ENCODE results near the gene GPR75.

GPR75 gene

GRCh38 chr2:53859206-53860181 lies at the start of gene GPR75:
Gene GPR75, minus strand, starts transcription at chr2:53859967. Its CDS starts 5,211 bp downstream, at chr2:53854756.
- peak; percentile 56 for DNase-seq (ENCODE audit: low spot score)

GRCh38 chr2:53907582-53907981 lies 47.8 kb upstream of the GPR75 start:
- DNase-seq (ENCODE audit: low spot score): no peak

GRCh38 chr2:53905396-53905795 lies 45.6 kb upstream of the GPR75 start:
- DNase-seq (ENCODE audit: low spot score): no peak

GRCh38 chr2:53903011-53903410 lies 43.2 kb upstream of the GPR75 start:
- no peak for DNase-seq (ENCODE audit: low spot score)

GRCh38 chr2:53901192-53901591 lies 41.4 kb upstream of the GPR75 start:
- no peak for DNase-seq (ENCODE audit: low spot score)

- no peak for DNase-seq (ENCODE audit: low spot score)
Measured at GRCh38 chr2:53896864-53897263, 37.1 kb upstream of the GPR75 start.

GRCh38 chr2:53886406-53887280 lies 26.9 kb upstream of the GPR75 start:
- DNase-seq (ENCODE audit: low spot score): peak; percentile 38

GRCh38 chr2:53884883-53885282 lies 25.1 kb upstream of the GPR75 start:
- no peak for DNase-seq (ENCODE audit: low spot score)

- no peak for DNase-seq (ENCODE audit: low spot score)
Measured at GRCh38 chr2:53881986-53882385, 22.2 kb upstream of the GPR75 start.

- no peak for DNase-seq (ENCODE audit: low spot score)
Measured at GRCh38 chr2:53881360-53881759, 21.6 kb upstream of the GPR75 start.

GRCh38 chr2:53880756-53881155 lies 21.0 kb upstream of the GPR75 start:
- DNase-seq (ENCODE audit: low spot score): no peak

- DNase-seq (ENCODE audit: low spot score): no peak
Measured at GRCh38 chr2:53877556-53877955, 17.8 kb upstream of the GPR75 start.

- DNase-seq (ENCODE audit: low spot score): no peak
Measured at GRCh38 chr2:53877112-53877511, 17.3 kb upstream of the GPR75 start.

GRCh38 chr2:53874401-53874950 lies 14.7 kb upstream of the GPR75 start:
- no peak for DNase-seq (ENCODE audit: low spot score)

GRCh38 chr2:53867773-53868172 lies 8.0 kb upstream of the GPR75 start:
- no peak for DNase-seq (ENCODE audit: low spot score)

GRCh38 chr2:53867169-53867568 lies 7.4 kb upstream of the GPR75 start:
- DNase-seq (ENCODE audit: low spot score): no peak

GRCh38 chr2:53865962-53866361 lies 6.2 kb upstream of the GPR75 start:
- DNase-seq (ENCODE audit: low spot score): no peak

- DNase-seq (ENCODE audit: low spot score): no peak
Measured at GRCh38 chr2:53865264-53865663, 5.5 kb upstream of the GPR75 start.

- no peak for DNase-seq (ENCODE audit: low spot score)
Measured at GRCh38 chr2:53863538-53864227, 3.9 kb upstream of the GPR75 start.

- no peak for DNase-seq (ENCODE audit: low spot score)
Measured at GRCh38 chr2:53861824-53862223, 2.1 kb upstream of the GPR75 start.

GRCh38 chr2:53856272-53856671 lies 3.5 kb downstream of the GPR75 start:
- DNase-seq (ENCODE audit: low spot score): peak; percentile 13

GRCh38 chr2:53854678-53855077 lies 5.1 kb downstream of the GPR75 start:
- DNase-seq (ENCODE audit: low spot score): no peak

All from cerebellar cortex (tissue), 1 donor.